K562 (cell line): ENCODE measurements around the gene PKD1. TPM values are rescaled to one million over a fixed set of nuclear protein-coding genes. Genes with fewer than 3 reads are reported as not detected.
A peak's percentile ranks its signal among the peaks of the same experiment; 100 is the strongest.

Source experiments
- ATF3 ChIP-seq, 2 experiments: fragments of 450-650 bp in 1 of 2; sonication (generic) in 1 of 2; formaldehyde crosslinking in 1 of 2; IDR thresholded peaks in 1 of 2; conservative IDR thresholded peaks in 1 of 2; 2 replicates each; pipeline versions ENCODE4 v1.6.1 to v1.8.1; 2016 to 2023; ENCODE audit warnings: mild to moderate bottlenecking in 2 of 2, moderate library complexity in 2 of 2, inconsistent platforms in 1 of 2, missing genetic modification reagents in 1 of 2
- CAMTA2 ChIP-seq: fragments of 250-450 bp; sonication (Bioruptor Pico); conservative IDR thresholded peaks from 2 replicates; pipeline ENCODE4 v1.5.1; 2022
- CBX8 ChIP-seq: fragments of 200-600 bp; sonication (generic); IDR thresholded peaks from 2 replicates; pipeline ENCODE4 v1.6.1; 2012; ENCODE audit warnings: borderline replicate concordance, mixed run types, low read depth, mild to moderate bottlenecking, moderate library complexity, mixed read lengths, low read length, control low read depth, inconsistent platforms; ENCODE audit not compliant: poor library complexity, severe bottlenecking; ENCODE audit errors: extremely low read depth
- FOXK2 ChIP-seq, 2 experiments: fragments of 450-650 bp; IDR thresholded peaks in 1 of 2; conservative IDR thresholded peaks in 1 of 2; 2 replicates each; pipeline ENCODE4 v1.6.1; 2016; ENCODE audit warnings: low read depth in 2 of 2, mild to moderate bottlenecking in 1 of 2
- HDAC1 ChIP-seq, 2 experiments: fragments of 450-650 bp; IDR thresholded peaks; 2 replicates each; pipeline ENCODE4 v1.6.1; 2016 to 2017; ENCODE audit warnings: inconsistent platforms in 1 of 2, mild to moderate bottlenecking in 1 of 2, moderate library complexity in 1 of 2
- MCM5 ChIP-seq: fragments of 450-650 bp; IDR thresholded peaks from 2 replicates; pipeline ENCODE4 v1.6.1; 2016; ENCODE audit warnings: low read depth
- MEF2D ChIP-seq: conservative IDR thresholded peaks from 2 replicates; pipeline ENCODE4 v1.6.1; 2016; ENCODE audit warnings: low read depth, missing genetic modification characterization, missing compliant biosample characterization
- MYC ChIP-seq, 2 experiments: fragments of 250-450 bp in 1 of 2; sonication (Bioruptor Pico) in 1 of 2; IDR thresholded peaks; 2 replicates each; pipeline versions ENCODE4 v1.5.1 to v1.6.1; 2012 to 2021; ENCODE audit warnings: low read depth in 2 of 2, borderline replicate concordance in 1 of 2, improper control_type of control experiment in 1 of 2, low read length in 1 of 2, mild to moderate bottlenecking in 1 of 2, moderate library complexity in 1 of 2
- NEUROD1 ChIP-seq: fragments of 150-350 bp; IDR thresholded peaks from 2 replicates; pipeline ENCODE4 v1.6.1; 2014; ENCODE audit warnings: borderline replicate concordance, low read length, low read depth; ENCODE audit not compliant: partially characterized antibody
- POLR2H ChIP-seq: IDR thresholded peaks from 2 replicates; pipeline ENCODE4 v1.6.1; 2016; ENCODE audit warnings: missing genetic modification characterization, low read depth, mild to moderate bottlenecking, control low read depth, missing compliant biosample characterization, moderate library complexity
- RBM39 ChIP-seq: fragments of 200-400 bp; formaldehyde crosslinking; optimal IDR thresholded peaks from 2 replicates; pipeline ENCODE3; 2018; ENCODE audit warnings: low read depth, low read length
- SAFB2 ChIP-seq: fragments of 200-400 bp; formaldehyde crosslinking; IDR thresholded peaks from 2 replicates; pipeline ENCODE4 v1.6.1; 2018; ENCODE audit warnings: borderline replicate concordance, low read length, low read depth, moderate library complexity; ENCODE audit not compliant: severe bottlenecking
- SMAD2 ChIP-seq: fragments of 150-350 bp; IDR thresholded peaks from 2 replicates; pipeline ENCODE4 v1.6.1; 2014; ENCODE audit warnings: low read depth, mild to moderate bottlenecking, low read length
- TAF15 ChIP-seq: fragments of 200-400 bp; formaldehyde crosslinking; IDR thresholded peaks from 2 replicates; pipeline ENCODE4 v1.6.1; 2017; ENCODE audit warnings: mild to moderate bottlenecking, low read depth, low read length, moderate library complexity
- ZNF165 ChIP-seq: fragments of 250-450 bp; sonication (Bioruptor Pico); IDR thresholded peaks from 2 replicates; pipeline ENCODE4 v1.4.0; 2020; ENCODE audit warnings: borderline replicate concordance
- ZNF431 ChIP-seq: sonication (generic); formaldehyde crosslinking; IDR thresholded peaks from 2 replicates; pipeline ENCODE4 v1.8.0; 2022; ENCODE audit warnings: mild to moderate bottlenecking, missing genetic modification reagents
- ZSCAN32 ChIP-seq: fragments of 450-650 bp; formaldehyde crosslinking; IDR thresholded peaks from 2 replicates; pipeline ENCODE4 v1.4.0; 2020; ENCODE audit warnings: mild to moderate bottlenecking, moderate library complexity
- polyA plus RNA-seq, 8 experiments: library from polyadenylated mRNA; depleted of rRNA in 4 of 8; stranded (reverse) in 5 of 8; unstranded in 3 of 8; fragments of >200 nt; fragmentation: Nextera tagmentation in 2 of 8; fragmentation: Illumina TruSeq in 1 of 8; extraction: Ambion mirVana in 2 of 8; extraction: Trizol in 1 of 8; gene quantifications; 2 replicates each; pipeline versions ENCODE4 v1.2.1 to v1.2.3, GENCODE V29; 2011 to 2014; ENCODE audit warnings: inconsistent platforms in 1 of 8, missing spikeins in 1 of 8
- total RNA-seq, 7 experiments: library from RNA; depleted of rRNA in 6 of 7; stranded (reverse); fragments of >200 nt in 6 of 7; fragmentation: Illumina TruSeq in 2 of 7; extraction: Trizol in 2 of 7; gene quantifications; 2 replicates each; pipeline versions ENCODE4 v1.2.1 to v1.2.3, GENCODE V29; 2011 to 2021; ENCODE audit warnings: low replicate concordance in 1 of 7
- TF ChIP-seq, protein P1 (sequence below): IDR thresholded peaks from 2 replicates; pipeline ENCODE4 v1.6.1; 2016; ENCODE audit warnings: missing genetic modification characterization, missing compliant biosample characterization
- TF ChIP-seq, protein P2 (sequence below): fragments of 450-650 bp; IDR thresholded peaks from 2 replicates; pipeline ENCODE4 v1.6.1; 2018; ENCODE audit warnings: mild to moderate bottlenecking, low read depth; ENCODE audit not compliant: partially characterized antibody
- TF ChIP-seq, protein P3 (sequence below): IDR thresholded peaks from 2 replicates; pipeline ENCODE4 v1.6.1; 2012; ENCODE audit warnings: low read depth, low read length, improper control_type of control experiment, borderline replicate concordance

PKD1 gene
- total and polyA plus RNA-seq, 9 of the 15 experiments (the other 6 are each of a cell fraction or from before 2014, with no cell fraction given), result 0.23 to 93.5 (median 12.6) TPM

- no peak for TF ChIP-seq CBX8
- no peak for TF ChIP-seq RBM39
- TF ChIP-seq FOXK2 (conservative IDR thresholded peaks at IDR 0.05 in 1 of 2, IDR thresholded peaks at IDR 0.05 in 1 of 2; ENCODE audit: low read depth in 2 of 2), result no peak
- no peak for TF ChIP-seq ATF3 (IDR thresholded peaks at IDR 0.05)
- TF ChIP-seq ATF3 (CRISPR knock-in tag; conservative IDR thresholded peaks at IDR 0.05), result no peak
- TF ChIP-seq ZSCAN32 (CRISPR knock-in tag), result no peak
- TF ChIP-seq SAFB2, result no peak
- TF ChIP-seq ZNF431 (CRISPR knock-in tag), result no peak
- TF ChIP-seq, protein P1, sequence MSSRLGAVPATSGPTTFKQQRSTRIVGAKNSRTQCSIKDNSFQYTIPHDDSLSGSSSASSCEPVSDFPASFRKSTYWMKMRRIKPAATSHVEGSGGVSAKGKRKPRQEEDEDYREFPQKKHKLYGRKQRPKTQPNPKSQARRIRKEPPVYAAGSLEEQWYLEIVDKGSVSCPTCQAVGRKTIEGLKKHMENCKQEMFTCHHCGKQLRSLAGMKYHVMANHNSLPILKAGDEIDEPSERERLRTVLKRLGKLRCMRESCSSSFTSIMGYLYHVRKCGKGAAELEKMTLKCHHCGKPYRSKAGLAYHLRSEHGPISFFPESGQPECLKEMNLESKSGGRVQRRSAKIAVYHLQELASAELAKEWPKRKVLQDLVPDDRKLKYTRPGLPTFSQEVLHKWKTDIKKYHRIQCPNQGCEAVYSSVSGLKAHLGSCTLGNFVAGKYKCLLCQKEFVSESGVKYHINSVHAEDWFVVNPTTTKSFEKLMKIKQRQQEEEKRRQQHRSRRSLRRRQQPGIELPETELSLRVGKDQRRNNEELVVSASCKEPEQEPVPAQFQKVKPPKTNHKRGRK, result no peak
- 0 out of 2 replicates have a peak, but pooled peaks have one; percentile 33 for TF ChIP-seq POLR2H (tag)
- peak in 1 of 2 experiments; percentile 44; a peak in 1 of 4 replicates for TF ChIP-seq HDAC1 (IDR thresholded peaks at IDR 0.05)
- TF ChIP-seq, protein P2, sequence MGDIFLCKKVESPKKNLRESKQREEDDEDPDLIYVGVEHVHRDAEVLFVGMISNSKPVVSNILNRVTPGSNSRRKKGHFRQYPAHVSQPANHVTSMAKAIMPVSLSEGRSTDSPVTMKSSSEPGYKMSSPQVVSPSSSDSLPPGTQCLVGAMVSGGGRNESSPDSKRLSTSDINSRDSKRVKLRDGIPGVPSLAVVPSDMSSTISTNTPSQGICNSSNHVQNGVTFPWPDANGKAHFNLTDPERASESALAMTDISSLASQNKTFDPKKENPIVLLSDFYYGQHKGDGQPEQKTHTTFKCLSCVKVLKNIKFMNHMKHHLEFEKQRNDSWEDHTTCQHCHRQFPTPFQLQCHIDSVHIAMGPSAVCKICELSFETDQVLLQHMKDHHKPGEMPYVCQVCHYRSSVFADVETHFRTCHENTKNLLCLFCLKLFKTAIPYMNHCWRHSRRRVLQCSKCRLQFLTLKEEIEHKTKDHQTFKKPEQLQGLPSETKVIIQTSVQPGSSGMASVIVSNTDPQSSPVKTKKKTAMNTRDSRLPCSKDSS, result no peak
- TF ChIP-seq MYC (IDR thresholded peaks at IDR 0.05; ENCODE audit: low read depth, low read length), result peak; percentile 70; the same call in 1 of the 2 replicates
- no peak for TF ChIP-seq MYC (CRISPR knock-in tag; IDR thresholded peaks at IDR 0.05; ENCODE audit: borderline replicate concordance, low read depth)
- TF ChIP-seq CAMTA2 (CRISPR knock-in tag), result no peak
- TF ChIP-seq ZNF165 (CRISPR knock-in tag), result no peak
- TF ChIP-seq TAF15, result 0 out of 2 replicates have a peak, but pooled peaks have one; percentile 80
- TF ChIP-seq MCM5, result no peak
- no peak for TF ChIP-seq NEUROD1
- TF ChIP-seq MEF2D (tag), result no peak
- TF ChIP-seq, protein P3, sequence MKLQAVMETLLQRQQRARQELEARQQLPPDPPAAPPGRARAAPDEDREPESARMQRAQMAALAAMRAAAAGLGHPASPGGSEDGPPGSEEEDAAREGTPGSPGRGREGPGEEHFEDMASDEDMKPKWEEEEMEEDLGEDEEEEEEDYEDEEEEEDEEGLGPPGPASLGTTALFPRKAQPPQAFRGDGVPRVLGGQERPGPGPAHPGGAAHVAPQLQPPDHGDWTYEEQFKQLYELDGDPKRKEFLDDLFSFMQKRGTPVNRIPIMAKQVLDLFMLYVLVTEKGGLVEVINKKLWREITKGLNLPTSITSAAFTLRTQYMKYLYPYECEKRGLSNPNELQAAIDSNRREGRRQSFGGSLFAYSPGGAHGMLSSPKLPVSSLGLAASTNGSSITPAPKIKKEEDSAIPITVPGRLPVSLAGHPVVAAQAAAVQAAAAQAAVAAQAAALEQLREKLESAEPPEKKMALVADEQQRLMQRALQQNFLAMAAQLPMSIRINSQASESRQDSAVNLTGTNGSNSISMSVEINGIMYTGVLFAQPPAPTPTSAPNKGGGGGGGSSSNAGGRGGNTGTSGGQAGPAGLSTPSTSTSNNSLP, result no peak
- no peak for TF ChIP-seq SMAD2
These were observed 17.2 kb upstream of the PKD1 start (continued) for GRCh38 chr16:2152695-2153506.
